HepG2 (cell line): ENCODE data around the gene METTL13. TPM values are rescaled to one million over a fixed set of nuclear protein-coding genes. Genes with fewer than 3 reads are reported as not detected.

Experiments used
- ATF7-NPFF ChIP-seq: sonication (generic); formaldehyde crosslinking; IDR thresholded peaks from 2 replicates; pipeline ENCODE4 v1.8.1; 2023; ENCODE audit warnings: mild to moderate bottlenecking, low read depth, missing genetic modification reagents, moderate library complexity
- CENPX ChIP-seq: sonication (generic); formaldehyde crosslinking; IDR thresholded peaks from 2 replicates; pipeline ENCODE4 v1.9.0; 2021; ENCODE audit warnings: mild to moderate bottlenecking, missing genetic modification reagents, moderate library complexity
- GABPA ChIP-seq, 2 experiments: IDR thresholded peaks; 2 replicates each; pipeline ENCODE4 v1.6.1; 2011 to 2016; ENCODE audit warnings: low read depth in 2 of 2, low read length in 1 of 2, missing biosample characterization in 1 of 2, missing genetic modification characterization in 1 of 2
- HDAC1 ChIP-seq: sonication (generic); formaldehyde crosslinking; IDR thresholded peaks from 2 replicates; pipeline ENCODE4 v1.5.1; 2020; ENCODE audit warnings: mild to moderate bottlenecking, missing genetic modification reagents
- KDM3A ChIP-seq: IDR thresholded peaks from 2 replicates; pipeline ENCODE4 v1.6.1; 2018; ENCODE audit warnings: low read depth, missing compliant biosample characterization
- KLF16 ChIP-seq, 2 experiments: sonication (generic) in 1 of 2; formaldehyde crosslinking in 1 of 2; IDR thresholded peaks; 2 replicates each; pipeline versions ENCODE4 v1.6.1 to v1.8.0; 2016 to 2023; ENCODE audit warnings: missing genetic modification reagents in 2 of 2, missing compliant biosample characterization in 1 of 2
- MAFF ChIP-seq: IDR thresholded peaks from 2 replicates; pipeline ENCODE4 v1.6.1; 2011; ENCODE audit warnings: low read depth, low read length, improper control_type of control experiment
- MAFK ChIP-seq, 2 experiments: IDR thresholded peaks in 1 of 2; conservative IDR thresholded peaks in 1 of 2; 2 replicates each; pipeline ENCODE4 v1.6.1; 2011; ENCODE audit warnings: improper control_type of control experiment in 2 of 2, low read length in 2 of 2
- STAG1 ChIP-seq: sonication (generic); formaldehyde crosslinking; IDR thresholded peaks from 2 replicates; pipeline ENCODE4 v1.4.0; 2020; ENCODE audit warnings: missing genetic modification reagents
- ZKSCAN8 ChIP-seq: IDR thresholded peaks from 2 replicates; pipeline ENCODE4 v1.6.1; 2016; ENCODE audit warnings: borderline replicate concordance, missing genetic modification reagents, missing compliant biosample characterization
- ZMYM4 ChIP-seq: sonication (generic); formaldehyde crosslinking; IDR thresholded peaks from 2 replicates; pipeline ENCODE4 v1.8.1; 2023; ENCODE audit warnings: mild to moderate bottlenecking, missing genetic modification reagents
- ZNF180 ChIP-seq: sonication (generic); formaldehyde crosslinking; IDR thresholded peaks from 2 replicates; pipeline ENCODE4 v1.4.0; 2020; ENCODE audit warnings: low read depth, missing genetic modification reagents, borderline replicate concordance
- ZNF20 ChIP-seq: sonication (generic); formaldehyde crosslinking; IDR thresholded peaks from 2 replicates; pipeline ENCODE4 v1.4.0; 2020; ENCODE audit warnings: mild to moderate bottlenecking, moderate library complexity, missing genetic modification reagents
- ZNF30 ChIP-seq: sonication (generic); formaldehyde crosslinking; IDR thresholded peaks from 2 replicates; pipeline ENCODE4 v1.5.0; 2020; ENCODE audit warnings: mild to moderate bottlenecking, missing genetic modification reagents
- ZNF841 ChIP-seq: sonication (generic); formaldehyde crosslinking; IDR thresholded peaks from 2 replicates; pipeline ENCODE4 v1.8.1; 2023; ENCODE audit warnings: missing genetic modification reagents, borderline replicate concordance
- polyA plus RNA-seq, 8 experiments: library from polyadenylated mRNA; depleted of rRNA in 3 of 8; stranded (reverse) in 7 of 8; unstranded in 1 of 8; fragments of >200 nt; fragmentation: Illumina TruSeq in 4 of 8; extraction: Trizol in 4 of 8; gene quantifications; 2 replicates each; pipeline versions ENCODE4 v1.2.1 to v1.2.3, GENCODE V29; 2011 to 2016; ENCODE audit warnings: low read depth in 4 of 8, missing spikeins in 1 of 8, mixed read lengths in 1 of 8; ENCODE audit not compliant: insufficient read depth in 1 of 8
- total RNA-seq, 5 experiments: library from RNA; depleted of rRNA; stranded (reverse); fragments of >200 nt; fragmentation: Illumina TruSeq; extraction: Trizol; gene quantifications; 2 replicates each; pipeline ENCODE4 v1.2.3, GENCODE V29; 2016; ENCODE audit warnings: low read depth in 1 of 5
- TF ChIP-seq, protein P1 (sequence below): sonication (generic); formaldehyde crosslinking; IDR thresholded peaks from 2 replicates; pipeline ENCODE4 v1.8.0; 2022; ENCODE audit warnings: missing genetic modification reagents, mild to moderate bottlenecking, inconsistent platforms, borderline replicate concordance
- TF ChIP-seq, protein P2 (sequence below): sonication (generic); formaldehyde crosslinking; IDR thresholded peaks from 2 replicates; pipeline ENCODE4 v1.9.0; 2022; ENCODE audit warnings: missing genetic modification reagents, mild to moderate bottlenecking, borderline replicate concordance
- TF ChIP-seq, protein P3 (sequence below): IDR thresholded peaks from 2 replicates; pipeline ENCODE4 v1.4.0; 2020; ENCODE audit warnings: mild to moderate bottlenecking, missing genetic modification reagents
- TF ChIP-seq, protein P4 (sequence below): sonication (generic); formaldehyde crosslinking; IDR thresholded peaks from 2 replicates; pipeline ENCODE4 v1.9.0; 2021; ENCODE audit warnings: missing genetic modification reagents, borderline replicate concordance

Gene METTL13
- total and polyA plus RNA-seq, 2 of the 13 experiments (the other 11 are each of a cell fraction or from before 2014, with no cell fraction given) = 18.6 to 22.8 TPM

DNA sequence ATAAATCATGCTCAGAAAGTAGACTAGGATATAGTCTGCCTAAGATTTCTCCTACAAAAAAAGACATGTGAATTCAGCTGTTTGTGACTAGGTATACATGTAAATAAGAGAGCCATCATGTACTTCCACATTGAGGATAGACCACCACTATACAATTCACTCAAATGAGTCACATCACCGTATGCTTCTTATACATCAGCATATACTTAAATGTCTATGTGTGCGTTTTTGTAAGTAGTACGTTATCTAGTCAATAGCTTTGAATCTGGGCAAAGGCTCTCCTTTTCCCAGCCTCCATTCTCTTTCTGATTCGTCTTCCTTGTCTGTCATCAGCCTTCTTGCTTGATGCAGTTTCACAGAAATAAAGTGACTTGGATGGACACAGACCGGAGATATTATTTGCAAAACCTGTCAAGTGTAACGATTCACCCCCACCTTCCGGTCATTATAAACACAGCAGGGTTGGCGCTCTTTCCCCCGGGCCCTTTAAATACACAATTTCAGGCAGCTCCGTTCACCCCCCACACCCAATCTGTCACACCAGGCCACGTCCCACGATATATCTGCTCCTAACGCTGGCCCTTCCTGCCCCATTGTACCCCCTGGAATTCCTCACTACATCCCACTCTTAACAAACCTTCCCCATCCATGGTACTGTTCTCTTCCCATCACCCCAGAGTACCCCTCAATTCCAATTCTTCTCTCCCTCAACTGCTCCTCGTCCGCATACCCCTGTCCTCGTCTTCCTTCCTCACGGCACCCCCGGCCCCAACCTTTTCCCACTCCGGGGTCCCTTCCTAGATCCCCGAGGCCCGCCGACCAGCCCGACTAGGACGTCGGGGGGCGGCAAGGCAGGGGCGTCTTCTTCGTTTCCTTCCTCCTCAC is 40.2 kb upstream of the METTL13 start (continued):
- TF ChIP-seq, protein P1, sequence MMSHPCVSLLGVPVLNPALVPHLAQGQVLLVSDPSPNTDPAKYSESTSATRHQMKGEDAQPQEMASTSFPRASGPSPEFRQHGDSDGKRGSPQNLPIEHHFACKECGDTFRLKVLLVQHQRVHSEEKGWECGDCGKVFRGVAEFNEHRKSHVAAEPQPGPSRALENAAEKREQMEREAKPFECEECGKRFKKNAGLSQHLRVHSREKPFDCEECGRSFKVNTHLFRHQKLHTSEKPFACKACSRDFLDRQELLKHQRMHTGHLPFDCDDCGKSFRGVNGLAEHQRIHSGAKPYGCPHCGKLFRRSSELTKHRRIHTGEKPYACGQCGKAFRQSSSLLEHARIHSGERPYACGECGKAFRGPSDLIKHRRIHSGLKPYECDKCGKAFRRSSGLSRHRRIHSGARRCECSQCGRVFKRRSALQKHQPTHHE (CRISPR knock-in tag) = no peak
- TF ChIP-seq ZMYM4 (CRISPR knock-in tag) (no peak), MAFK (conservative IDR thresholded peaks at IDR 0.05 in 1 of 2, IDR thresholded peaks at IDR 0.05 in 1 of 2; ENCODE audit: low read length in 2 of 2) (peak; percentile 25 to 57; a peak in 2 of 4 replicates), ATF7-NPFF (CRISPR knock-in tag) (no peak), ZNF30 (CRISPR knock-in tag) (no peak), CENPX (CRISPR knock-in tag) (no peak), MAFF (peak; percentile 53; the same call in 1 of the 2 replicates), ZNF180 (no peak), ZNF841 (no peak), ZNF20 (CRISPR knock-in tag) (no peak), ZKSCAN8 (CRISPR knock-in tag) (no peak), KLF16 (CRISPR knock-in tag; IDR thresholded peaks at IDR 0.05) (no peak), HDAC1 (no peak), STAG1 (CRISPR knock-in tag) (0 out of 2 replicates have a peak, but pooled peaks have one; percentile 8), GABPA (IDR thresholded peaks at IDR 0.05; ENCODE audit: low read depth, low read length) (no peak), GABPA (CRISPR knock-in tag; IDR thresholded peaks at IDR 0.05; ENCODE audit: low read depth) (peak; percentile 50; the same call in 1 of the 2 replicates), KDM3A (CRISPR knock-in tag) (no peak)
- TF ChIP-seq, protein P2, sequence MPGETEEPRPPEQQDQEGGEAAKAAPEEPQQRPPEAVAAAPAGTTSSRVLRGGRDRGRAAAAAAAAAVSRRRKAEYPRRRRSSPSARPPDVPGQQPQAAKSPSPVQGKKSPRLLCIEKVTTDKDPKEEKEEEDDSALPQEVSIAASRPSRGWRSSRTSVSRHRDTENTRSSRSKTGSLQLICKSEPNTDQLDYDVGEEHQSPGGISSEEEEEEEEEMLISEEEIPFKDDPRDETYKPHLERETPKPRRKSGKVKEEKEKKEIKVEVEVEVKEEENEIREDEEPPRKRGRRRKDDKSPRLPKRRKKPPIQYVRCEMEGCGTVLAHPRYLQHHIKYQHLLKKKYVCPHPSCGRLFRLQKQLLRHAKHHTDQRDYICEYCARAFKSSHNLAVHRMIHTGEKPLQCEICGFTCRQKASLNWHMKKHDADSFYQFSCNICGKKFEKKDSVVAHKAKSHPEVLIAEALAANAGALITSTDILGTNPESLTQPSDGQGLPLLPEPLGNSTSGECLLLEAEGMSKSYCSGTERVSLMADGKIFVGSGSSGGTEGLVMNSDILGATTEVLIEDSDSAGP (CRISPR knock-in tag) = no peak
- TF ChIP-seq, protein P3, sequence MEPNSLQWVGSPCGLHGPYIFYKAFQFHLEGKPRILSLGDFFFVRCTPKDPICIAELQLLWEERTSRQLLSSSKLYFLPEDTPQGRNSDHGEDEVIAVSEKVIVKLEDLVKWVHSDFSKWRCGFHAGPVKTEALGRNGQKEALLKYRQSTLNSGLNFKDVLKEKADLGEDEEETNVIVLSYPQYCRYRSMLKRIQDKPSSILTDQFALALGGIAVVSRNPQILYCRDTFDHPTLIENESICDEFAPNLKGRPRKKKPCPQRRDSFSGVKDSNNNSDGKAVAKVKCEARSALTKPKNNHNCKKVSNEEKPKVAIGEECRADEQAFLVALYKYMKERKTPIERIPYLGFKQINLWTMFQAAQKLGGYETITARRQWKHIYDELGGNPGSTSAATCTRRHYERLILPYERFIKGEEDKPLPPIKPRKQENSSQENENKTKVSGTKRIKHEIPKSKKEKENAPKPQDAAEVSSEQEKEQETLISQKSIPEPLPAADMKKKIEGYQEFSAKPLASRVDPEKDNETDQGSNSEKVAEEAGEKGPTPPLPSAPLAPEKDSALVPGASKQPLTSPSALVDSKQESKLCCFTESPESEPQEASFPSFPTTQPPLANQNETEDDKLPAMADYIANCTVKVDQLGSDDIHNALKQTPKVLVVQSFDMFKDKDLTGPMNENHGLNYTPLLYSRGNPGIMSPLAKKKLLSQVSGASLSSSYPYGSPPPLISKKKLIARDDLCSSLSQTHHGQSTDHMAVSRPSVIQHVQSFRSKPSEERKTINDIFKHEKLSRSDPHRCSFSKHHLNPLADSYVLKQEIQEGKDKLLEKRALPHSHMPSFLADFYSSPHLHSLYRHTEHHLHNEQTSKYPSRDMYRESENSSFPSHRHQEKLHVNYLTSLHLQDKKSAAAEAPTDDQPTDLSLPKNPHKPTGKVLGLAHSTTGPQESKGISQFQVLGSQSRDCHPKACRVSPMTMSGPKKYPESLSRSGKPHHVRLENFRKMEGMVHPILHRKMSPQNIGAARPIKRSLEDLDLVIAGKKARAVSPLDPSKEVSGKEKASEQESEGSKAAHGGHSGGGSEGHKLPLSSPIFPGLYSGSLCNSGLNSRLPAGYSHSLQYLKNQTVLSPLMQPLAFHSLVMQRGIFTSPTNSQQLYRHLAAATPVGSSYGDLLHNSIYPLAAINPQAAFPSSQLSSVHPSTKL (CRISPR knock-in tag) = no peak
- TF ChIP-seq, protein P4, sequence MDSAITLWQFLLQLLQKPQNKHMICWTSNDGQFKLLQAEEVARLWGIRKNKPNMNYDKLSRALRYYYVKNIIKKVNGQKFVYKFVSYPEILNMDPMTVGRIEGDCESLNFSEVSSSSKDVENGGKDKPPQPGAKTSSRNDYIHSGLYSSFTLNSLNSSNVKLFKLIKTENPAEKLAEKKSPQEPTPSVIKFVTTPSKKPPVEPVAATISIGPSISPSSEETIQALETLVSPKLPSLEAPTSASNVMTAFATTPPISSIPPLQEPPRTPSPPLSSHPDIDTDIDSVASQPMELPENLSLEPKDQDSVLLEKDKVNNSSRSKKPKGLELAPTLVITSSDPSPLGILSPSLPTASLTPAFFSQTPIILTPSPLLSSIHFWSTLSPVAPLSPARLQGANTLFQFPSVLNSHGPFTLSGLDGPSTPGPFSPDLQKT = no peak
